HepG2 (cell line): ENCODE measurements around the gene RASGRP1. TPM values are rescaled to one million over a fixed set of nuclear protein-coding genes. Genes with fewer than 3 reads are reported as not detected.

Experiments
- ATAC-seq: fragments of 200-7000 bp; cut with Tn5 transposase; 3 replicates; pipeline ENCODE4 v1.9.1; 2020; ENCODE audit warnings: mild to moderate bottlenecking, moderate library complexity
- BruUV-seq: library from RNA; stranded (reverse); fragments of 400-500 nt; replicated peaks from 2 replicates; lab custom pipeline; 2021; lab: Mats Ljungman, UMichigan
- CTCF ChIA-PET: fragments of 300-600 bp; formaldehyde crosslinking; extraction: SDS; loops from one replicate; lab custom pipeline; 2021; ENCODE audit warnings: low total read pairs, inconsistent platforms, low intra/inter-chr PET ratio; lab: Yijun Ruan, JAX
- POLR2A ChIA-PET: fragments of 350-600 bp; sonication (Branson Sonifier 250); formaldehyde crosslinking; loops from one replicate; lab custom pipeline; 2020; ENCODE audit warnings: antibody characterized with exemption, inconsistent platforms; lab: Yijun Ruan, JAX
- DNase-seq: peaks from one replicate; pipeline ENCODE4 v3.0.0-alpha.2; 2015; ENCODE audit warnings: low spot score
- FAIRE-seq: peaks from 3 replicates; lab custom pipeline; 2011; peaks lifted over from hg19 to GRCh38; lab: Jason Lieb, UNC
- H2AFZ ChIP-seq: one replicate; pipeline ENCODE4 v1.6.1; 2011; ENCODE audit warnings: low read length, inconsistent platforms
- H3K27ac ChIP-seq: fragments of 300-600 bp; 3 replicates; pipeline ENCODE4 v1.8.0; 2011; ENCODE audit warnings: mixed run types, mild to moderate bottlenecking, mixed read lengths, low read length, inconsistent platforms; ENCODE audit not compliant: insufficient read depth; ENCODE audit errors: extremely low read length
- H3K27me3 ChIP-seq, 2 experiments: fragments of 200-600 bp in 1 of 2; 2 replicates in 1 of 2; 3 replicates in 1 of 2; pipeline versions ENCODE4 v1.6.0 to v1.8.0; 2011; ENCODE audit warnings: low read length in 2 of 2, mild to moderate bottlenecking in 2 of 2, moderate library complexity in 2 of 2, inconsistent platforms in 1 of 2; ENCODE audit not compliant: insufficient read depth in 2 of 2, control insufficient read depth in 1 of 2
- H3K36me3 ChIP-seq, 2 experiments: fragments of 200-600 bp in 1 of 2; replicated peaks in 1 of 2; 2 replicates in 1 of 2; 3 replicates in 1 of 2; pipeline versions ENCODE4 v1.5.1 to v1.8.0; 2011; ENCODE audit warnings: low read length in 2 of 2, inconsistent platforms in 1 of 2; ENCODE audit not compliant: insufficient read depth in 2 of 2, control insufficient read depth in 1 of 2
- H3K4me1 ChIP-seq: 2 replicates; pipeline ENCODE4 v1.5.1; 2012; ENCODE audit warnings: low read length, inconsistent platforms; ENCODE audit not compliant: insufficient read depth
- H3K4me2 ChIP-seq: 2 replicates; pipeline ENCODE4 v1.6.0; 2011; ENCODE audit warnings: low read depth, low read length, inconsistent platforms
- H3K4me3 ChIP-seq, 3 experiments: fragments of 200-600 bp in 1 of 3; sonication (generic), shearing (Covaris generic) in 1 of 3; replicated peaks in 1 of 3; 2 replicates each; pipeline ENCODE4 v1.5.1; 2011 to 2016; ENCODE audit warnings: low read length in 3 of 3, inconsistent platforms in 2 of 3, low read depth in 2 of 3, mild to moderate bottlenecking in 2 of 3, control low read depth in 1 of 3, mixed read lengths in 1 of 3; ENCODE audit not compliant: insufficient read depth in 1 of 3
- H3K79me2 ChIP-seq: one replicate; pipeline ENCODE4 v1.6.1; 2011; ENCODE audit warnings: low read length, inconsistent platforms; ENCODE audit not compliant: insufficient read depth
- H3K9ac ChIP-seq: 2 replicates; pipeline ENCODE4 v1.6.0; 2011; ENCODE audit warnings: mild to moderate bottlenecking, low read depth, low read length, inconsistent platforms; ENCODE audit not compliant: insufficient read depth
- H3K9me3 ChIP-seq: 2 replicates; pipeline ENCODE4 v1.5.1; 2012; ENCODE audit warnings: mild to moderate bottlenecking, low read length
- H4K20me1 ChIP-seq: 2 replicates; pipeline ENCODE4 v1.6.0; 2011; ENCODE audit warnings: inconsistent platforms, mild to moderate bottlenecking, low read length, moderate library complexity; ENCODE audit not compliant: insufficient read depth
- DPF2 ChIP-seq: sonication (generic); formaldehyde crosslinking; IDR thresholded peaks from 2 replicates; pipeline ENCODE4 v1.4.0; 2020; ENCODE audit warnings: mild to moderate bottlenecking, low read depth, missing genetic modification reagents, borderline replicate concordance
- FOXM1 ChIP-seq: sonication (generic); formaldehyde crosslinking; IDR thresholded peaks from 2 replicates; pipeline ENCODE4 v1.5.0; 2020; ENCODE audit warnings: missing genetic modification reagents
- KDM5B ChIP-seq: sonication (generic); formaldehyde crosslinking; IDR thresholded peaks from 2 replicates; pipeline ENCODE4 v1.4.0; 2020; ENCODE audit warnings: missing genetic modification reagents, mild to moderate bottlenecking, borderline replicate concordance
- PHB2 ChIP-seq: fragments of 450-650 bp; IDR thresholded peaks from 2 replicates; pipeline ENCODE4 v1.6.1; 2018; ENCODE audit not compliant: partially characterized antibody
- SMARCE1 ChIP-seq: fragments of 450-650 bp; IDR thresholded peaks from 2 replicates; pipeline ENCODE4 v1.6.1; 2017; ENCODE audit warnings: borderline replicate concordance
- SNRNP70 ChIP-seq: fragments of 200-400 bp; formaldehyde crosslinking; IDR thresholded peaks from 2 replicates; pipeline ENCODE4 v1.6.1; 2017; ENCODE audit warnings: mild to moderate bottlenecking, low read depth, low read length, moderate library complexity
- SRY ChIP-seq: sonication (generic); formaldehyde crosslinking; IDR thresholded peaks from 2 replicates; pipeline ENCODE4 v1.8.0; 2022; ENCODE audit warnings: mild to moderate bottlenecking, missing genetic modification reagents
- THAP11 ChIP-seq: IDR thresholded peaks from 2 replicates; pipeline ENCODE4 v1.6.1; 2016; ENCODE audit warnings: missing biosample characterization, missing genetic modification reagents
- ZBTB26 ChIP-seq: IDR thresholded peaks from 2 replicates; pipeline ENCODE4 v1.6.1; 2016; ENCODE audit warnings: missing compliant biosample characterization, missing genetic modification reagents, borderline replicate concordance
- ZNF10 ChIP-seq: sonication (generic); formaldehyde crosslinking; IDR thresholded peaks from 2 replicates; pipeline ENCODE4 v1.4.0; 2020; ENCODE audit warnings: mild to moderate bottlenecking, low read depth, missing genetic modification reagents, borderline replicate concordance
- ZNF256 ChIP-seq: sonication (generic); formaldehyde crosslinking; conservative IDR thresholded peaks from 2 replicates; pipeline ENCODE4 v1.4.0; 2020; ENCODE audit warnings: missing genetic modification reagents
- ZNF30 ChIP-seq: sonication (generic); formaldehyde crosslinking; IDR thresholded peaks from 2 replicates; pipeline ENCODE4 v1.5.0; 2020; ENCODE audit warnings: mild to moderate bottlenecking, missing genetic modification reagents
- ZNF670 ChIP-seq: sonication (generic); formaldehyde crosslinking; IDR thresholded peaks from 2 replicates; pipeline ENCODE4 v1.8.0; 2022; ENCODE audit warnings: mild to moderate bottlenecking, missing genetic modification reagents, borderline replicate concordance
- ZNF687 ChIP-seq: sonication (generic); formaldehyde crosslinking; IDR thresholded peaks from 2 replicates; pipeline ENCODE4 v1.5.1; 2020; ENCODE audit warnings: mild to moderate bottlenecking, missing genetic modification reagents, moderate library complexity
- ZNF816 ChIP-seq: sonication (generic); formaldehyde crosslinking; IDR thresholded peaks from 2 replicates; pipeline ENCODE4 v1.8.0; 2022; ENCODE audit warnings: missing genetic modification reagents, mild to moderate bottlenecking, borderline replicate concordance
- whole genome bisulfite sequencing: methylation state at CpG from one replicate; pipeline ENCODE4 v1.1.6; 2017; ENCODE audit warnings: low lambda C conversion rate; 5-methylcytosine and 5-hydroxymethylcytosine counted together
- in situ Hi-C: cut with HindIII; loops from 2 replicates; pipeline ENCODE4 v1.10.0; 2017; ENCODE audit warnings: low pct_unique_long_range_greater_than_20kb; ENCODE audit not compliant: extremely low pct_ligation_motif_present
- intact Hi-C: fragments of 100-400 bp; cut with micrococcal nuclease; formaldehyde crosslinking; loops from one replicate; pipeline ENCODE4 v1.10.0; 2022; ENCODE audit not compliant: unreplicated experiment
- polyA plus RNA-seq, 8 experiments: library from polyadenylated mRNA; depleted of rRNA in 3 of 8; stranded (reverse) in 7 of 8; unstranded in 1 of 8; fragments of >200 nt; fragmentation: Illumina TruSeq in 4 of 8; extraction: Trizol in 4 of 8; gene quantifications; 2 replicates each; pipeline versions ENCODE4 v1.2.1 to v1.2.3, GENCODE V29; 2011 to 2016; ENCODE audit warnings: low read depth in 4 of 8, missing spikeins in 1 of 8, mixed read lengths in 1 of 8; ENCODE audit not compliant: insufficient read depth in 1 of 8
- total RNA-seq, 5 experiments: library from RNA; depleted of rRNA; stranded (reverse); fragments of >200 nt; fragmentation: Illumina TruSeq; extraction: Trizol; gene quantifications; 2 replicates each; pipeline ENCODE4 v1.2.3, GENCODE V29; 2016; ENCODE audit warnings: low read depth in 1 of 5

RASGRP1 gene
- total and polyA plus RNA-seq, 2 of the 13 experiments (the other 11 are each of a cell fraction or from before 2014, with no cell fraction given): 0.07 TPM; not detected in 1

DNA sequence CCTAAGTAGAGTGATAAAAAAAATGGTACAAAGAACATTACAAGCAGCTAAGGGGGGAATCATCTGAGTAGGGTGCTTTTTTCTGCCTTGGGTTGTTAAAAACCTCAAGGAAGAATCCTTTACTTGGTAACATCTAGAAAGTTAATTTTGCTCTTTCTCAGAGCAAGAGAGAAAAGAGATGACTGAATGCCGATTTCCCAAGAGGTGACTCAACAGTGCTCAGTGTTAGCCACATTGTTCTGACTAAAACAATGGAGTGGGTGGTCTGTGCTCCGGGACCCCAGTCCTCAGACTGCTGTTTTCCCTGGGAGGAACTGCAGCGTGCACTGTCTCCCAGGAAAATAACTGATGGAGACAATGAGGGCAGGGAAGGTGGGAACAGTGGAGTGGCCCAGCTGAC lies 41.1 kb upstream of the RASGRP1 start:
- no peak for ATAC-seq
- POLR2A ChIA-PET: no interaction called here
- Histone ChIP-seq H3K27me3 (0 out of 5 replicates have a peak, but pooled peaks cover 0 to 5% of the 10 kb centered on the region in 2 experiments), H3K9ac (no peak overlapping the region), H4K20me1 (no peaks in the 10 kb centered on the region), H3K4me1 (no peaks in the 10 kb centered on the region), H3K9me3 (no peaks in the 10 kb centered on the region), H3K4me3 (no peak overlapping the region), H3K79me2 (no peaks in the 10 kb centered on the region), H3K4me2 (no peak overlapping the region), H3K36me3 (no peaks in the 10 kb centered on the region), H3K27ac (no peak overlapping the region), H2AFZ (no peak overlapping the region)
- in situ Hi-C loops (no loop called here), intact Hi-C loops (no loop called here)
- CTCF ChIA-PET: no interaction called here
- 0% methylated on average over 2 of the region's 3 CpGs for WGBS
- no peak for DNase-seq
- TF ChIP-seq ZNF670 (CRISPR knock-in tag): no peak
- TF ChIP-seq ZNF10: no peak
- no peak for TF ChIP-seq SRY (CRISPR knock-in tag)
- TF ChIP-seq PHB2: no peak
- no peak for TF ChIP-seq THAP11 (CRISPR knock-in tag)
- no peak for TF ChIP-seq KDM5B
- TF ChIP-seq SMARCE1: no peak
- no peak for TF ChIP-seq FOXM1 (CRISPR knock-in tag)
- TF ChIP-seq ZNF816 (CRISPR knock-in tag): no peak
- no peak for TF ChIP-seq ZNF687 (CRISPR knock-in tag)
- no peak for TF ChIP-seq SNRNP70
- no peak for TF ChIP-seq ZBTB26 (CRISPR knock-in tag)
- no peak for TF ChIP-seq ZNF256 (CRISPR knock-in tag)
- no peak for TF ChIP-seq ZNF30 (CRISPR knock-in tag)
- TF ChIP-seq DPF2: no peak
- FAIRE-seq: no peak
- no TSS peak for BruUV-seq
